Esophagus squamous epithelium (tissue), 5 donors: ENCODE results near the gene MXD4. TPM values are rescaled to one million over a fixed set of nuclear protein-coding genes. Genes with fewer than 3 reads are reported as not detected.
A peak's percentile ranks its signal among the peaks of the same experiment; 100 is the strongest.

Experiments
- DNase-seq: peaks from one replicate; lab custom pipeline; 2025; lab: John Stamatoyannopoulos, UW
- H3K27ac ChIP-seq, 4 donors: fragments of 200-600 bp; sonication (generic); one replicate each; pipeline ENCODE4 v1.5.1; 2016 to 2019; ENCODE audit warnings: mild to moderate bottlenecking in 1 of 4
- H3K27me3 ChIP-seq, 4 donors: fragments of 200-600 bp; sonication (generic); 1 replicate in 3 of 4; 2 replicates in 1 of 4; pipeline versions ENCODE4 v1.5.1 to v1.6.0; 2017 to 2021; ENCODE audit warnings: antibody characterized with exemption in 1 of 4
- H3K36me3 ChIP-seq, 3 donors: fragments of 200-600 bp; sonication (generic); one replicate each; pipeline ENCODE4 v1.5.1; 2016 to 2019
- H3K4me1 ChIP-seq, 3 donors: fragments of 200-600 bp; sonication (generic); one replicate each; pipeline ENCODE4 v1.5.1; 2017 to 2019
- H3K4me3 ChIP-seq, 4 donors: fragments of 200-600 bp; sonication (generic); 1 replicate in 3 of 4; 2 replicates in 1 of 4; pipeline ENCODE4 v1.5.1; 2016 to 2019; ENCODE audit warnings: mild to moderate bottlenecking in 2 of 4, moderate library complexity in 1 of 4
- H3K9me3 ChIP-seq, 3 donors: fragments of 200-600 bp; sonication (generic); one replicate each; pipeline ENCODE4 v1.5.1; 2016 to 2019
- CTCF ChIP-seq, 6 experiments: fragments of 450-650 bp in 4 of 6; fragments of 200-600 bp in 2 of 6; sonication (generic) in 2 of 6; IDR thresholded peaks; one replicate each; pipeline ENCODE4 v1.5.1; 2016 to 2019; ENCODE audit warnings: antibody characterized with exemption in 6 of 6, mild to moderate bottlenecking in 4 of 6, moderate library complexity in 4 of 6
- POLR2A ChIP-seq, 4 donors: fragments of 450-650 bp; IDR thresholded peaks; one replicate each; pipeline ENCODE4 v1.6.1; 2017; ENCODE audit warnings: antibody characterized with exemption in 4 of 4, mild to moderate bottlenecking in 4 of 4, moderate library complexity in 3 of 4
- WGBS, 2 donors: methylation state at CpG; one replicate each; pipeline ENCODE4 v1.1.5; 2018; 5-methylcytosine and 5-hydroxymethylcytosine counted together
- intact Hi-C: fragments of 100-400 bp; cut with DNase I; formaldehyde crosslinking; loops from one replicate; pipeline ENCODE4 v1.15.0; 2022
- total RNA-seq, 4 donors: library from RNA; depleted of rRNA; stranded (reverse); fragments of >200 nt; gene quantifications; one replicate each; pipeline ENCODE4 v1.1.0, GENCODE V29; 2016
- donor health status: DM: yes; HTN: yes; CAD: no.

MXD4 gene
- total RNA-seq, 4 donors from 2014 or later = 12.9 to 32.2 (median 27.8) TPM

- H3K27me3 ChIP-seq = no peaks in the 10 kb centered on the region
- H3K36me3 ChIP-seq = no peaks in the 10 kb centered on the region
- peak overlapping the region in 2 of 4 donors; percentile 51 to 73 for H3K27ac ChIP-seq
- WGBS, 2 donors = 56 to 90% methylated on average over 6 to 7 of the region's 10 CpGs
- H3K4me3 ChIP-seq = no peak overlapping the region
- TF ChIP-seq CTCF (IDR thresholded peaks at IDR 0.05) (peak in 1 of 6 experiments; percentile 6), POLR2A (IDR thresholded peaks at IDR 0.05) (peak in 1 of 4 donors; percentile 55)
- DNase-seq = no peak
- H3K4me1 ChIP-seq = no peaks in the 10 kb centered on the region
- intact Hi-C loops = no loop called here
- H3K9me3 ChIP-seq = no peaks in the 10 kb centered on the region
Observed at GRCh38 chr4:2281575-2282343, 19.9 kb upstream of the MXD4 start.

GRCh38 chr4:2280531-2281300, 18.8 kb upstream of the MXD4 start:
- Histone ChIP-seq H3K27ac (peak overlapping the region in 2 of 4 donors; percentile 51 to 73), H3K9me3 (no peaks in the 10 kb centered on the region), H3K4me1 (no peaks in the 10 kb centered on the region), H3K36me3 (no peaks in the 10 kb centered on the region), H3K4me3 (no peak overlapping the region), H3K27me3 (no peaks in the 10 kb centered on the region)
- DNase-seq = no peak
- WGBS, 2 donors = 81 to 84% methylated on average over 6 to 13 of the region's 13 CpGs
- intact Hi-C loops = no loop called here
- TF ChIP-seq CTCF (IDR thresholded peaks at IDR 0.05) = no peak
- no peak for TF ChIP-seq POLR2A (IDR thresholded peaks at IDR 0.05)

GRCh38 chr4:2277956-2278355, 16.0 kb upstream of the MXD4 start:
- Histone ChIP-seq H3K27me3 (no peaks in the 10 kb centered on the region), H3K36me3 (peaks cover 0 to 2% (median 0%) of the 10 kb centered on the region in 3 donors), H3K4me1 (no peaks in the 10 kb centered on the region), H3K9me3 (no peaks in the 10 kb centered on the region), H3K4me3 (no peak overlapping the region), H3K27ac (no peak overlapping the region)
- no peak for DNase-seq
- intact Hi-C loops = no loop called here
- 84 to 92% methylated on average over 7 to 9 of the region's 9 CpGs for WGBS, 2 donors
- no peak for TF ChIP-seq CTCF (IDR thresholded peaks at IDR 0.05)

- WGBS, 2 donors = 88 to 93% methylated on average over 29 to 30 of the region's 30 CpGs
- no peak overlapping the region for H3K4me3 ChIP-seq
- no peak overlapping the region for H3K27ac ChIP-seq
- no peak for DNase-seq
- H3K9me3 ChIP-seq = no peaks in the 10 kb centered on the region
- H3K4me1 ChIP-seq = no peaks in the 10 kb centered on the region
- H3K27me3 ChIP-seq = no peaks in the 10 kb centered on the region
- H3K36me3 ChIP-seq = peaks cover 0 to 12% (median 0%) of the 10 kb centered on the region in 3 donors
- no peak for TF ChIP-seq CTCF (IDR thresholded peaks at IDR 0.05)
- TF ChIP-seq POLR2A (IDR thresholded peaks at IDR 0.05) = no peak
- intact Hi-C loops = no loop called here
Observed at GRCh38 chr4:2276581-2277325, 14.8 kb upstream of the MXD4 start.
